ENCODE data around the gene MAP4K2. TPM values are rescaled to one million over a fixed set of nuclear protein-coding genes. Genes with fewer than 3 reads are reported as not detected.

The MAP4K2 gene
- total and polyA plus RNA-seq, 12 donors: 6.4 to 57.7 (median 19.0) TPM

- H3K9me3 ChIP-seq (replicated peaks in 1 of 3): no peaks in the 10 kb centered on the region
- H3K4me1 ChIP-seq (replicated peaks in 1 of 2): peaks cover 0 to 6% of the 10 kb centered on the region in 2 donors
- 90 to 96% (median 92%) methylated on average over 4 to 43 of the region's 43 CpGs for WGBS, 4 donors
- intact Hi-C loops (cut with DNase I): loop anchor here in 1 of 2 donors (10.0 kb wide), 1 partner anchor 45 kb away; no protein-coding TSS in a partner anchor
- no peak for DNase-seq
- no peaks in the 10 kb centered on the region for H3K36me3 ChIP-seq (replicated peaks in 1 of 2)
- H3K4me3 ChIP-seq: no peak overlapping the region
- no peaks in the 10 kb centered on the region for H3K27me3 ChIP-seq
- H3K27ac ChIP-seq: no peak overlapping the region
- no peak for TF ChIP-seq CTCF (IDR thresholded peaks at IDR 0.05)
These were observed 26.7 kb upstream of the MAP4K2 start for GRCh38 chr11:64829536-64830251.

- no peak overlapping the region for H3K4me3 ChIP-seq
- TF ChIP-seq POLR2A (IDR thresholded peaks at IDR 0.05): no peak
- TF ChIP-seq CTCF (IDR thresholded peaks at IDR 0.05): no peak
- no peaks in the 10 kb centered on the region for H3K4me1 ChIP-seq (replicated peaks in 1 of 2)
- no peaks in the 10 kb centered on the region for H3K27me3 ChIP-seq
- no peak overlapping the region for H3K27ac ChIP-seq
- intact Hi-C loops (cut with DNase I): no loop called here
- no peak for DNase-seq
- WGBS, 4 donors: 91 to 94% (median 94%) methylated on average over 13 to 22 of the region's 22 CpGs
- no peaks in the 10 kb centered on the region for H3K9me3 ChIP-seq (replicated peaks in 1 of 3)
- H3K36me3 ChIP-seq (replicated peaks in 1 of 2): no peaks in the 10 kb centered on the region
These were observed 24.4 kb upstream of the MAP4K2 start for GRCh38 chr11:64827451-64827839.

GRCh38 chr11:64826578-64827450, 23.8 kb upstream of the MAP4K2 start:
- Histone ChIP-seq H3K27me3 (no peaks in the 10 kb centered on the region), H3K27ac (no peak overlapping the region), H3K9me3 (replicated peaks in 1 of 3) (no peaks in the 10 kb centered on the region), H3K4me1 (replicated peaks in 1 of 2) (no peaks in the 10 kb centered on the region), H3K4me3 (no peak overlapping the region), H3K36me3 (replicated peaks in 1 of 2) (no peaks in the 10 kb centered on the region)
- DNase-seq: no peak
- intact Hi-C loops (cut with DNase I): no loop called here
- 91 to 94% (median 93%) methylated on average over 34 to 52 of the region's 52 CpGs for whole genome bisulfite sequencing, 4 donors
- no peak for TF ChIP-seq POLR2A (IDR thresholded peaks at IDR 0.05)
- no peak for TF ChIP-seq CTCF (IDR thresholded peaks at IDR 0.05)

- TF ChIP-seq CTCF (IDR thresholded peaks at IDR 0.05) (no peak), POLR2A (IDR thresholded peaks at IDR 0.05) (no peak)
- intact Hi-C loops (cut with DNase I): no loop called here
- Histone ChIP-seq H3K36me3 (replicated peaks in 1 of 2) (no peaks in the 10 kb centered on the region), H3K4me3 (no peak overlapping the region), H3K4me1 (replicated peaks in 1 of 2) (no peaks in the 10 kb centered on the region), H3K27me3 (no peaks in the 10 kb centered on the region), H3K27ac (no peak overlapping the region), H3K9me3 (replicated peaks in 1 of 3) (no peaks in the 10 kb centered on the region)
- no peak for DNase-seq
- whole genome bisulfite sequencing, 4 donors: 87 to 100% (median 93%) methylated on average over 3 to 7 of the region's 7 CpGs
These were observed 23.0 kb upstream of the MAP4K2 start for GRCh38 chr11:64826062-64826461.
